Activated CD4-positive, alpha-beta T cell treated with anti-CD3 and anti-CD28 coated beads, Interleukin-2, amount 50 U/mL, for 1 hour (primary cell): Measurements from ENCODE around the gene CHST15.

Experiments
- DNase-seq: peaks from one replicate; pipeline ENCODE4 v3.0.0-alpha.2; 2020

CHST15 gene

GRCh38 chr10:124079864-124080263, 13.5 kb downstream of the CHST15 start:
- no peak for DNase-seq

GRCh38 chr10:124078714-124079113, 14.7 kb downstream of the CHST15 start:
- DNase-seq: no peak

GRCh38 chr10:124078028-124078427, 15.4 kb downstream of the CHST15 start:
- no peak for DNase-seq

- no peak for DNase-seq
These were observed 16.0 kb downstream of the CHST15 start for GRCh38 chr10:124077208-124077993.

GRCh38 chr10:124076148-124076733, 17.2 kb downstream of the CHST15 start:
- DNase-seq: no peak

GRCh38 chr10:124075231-124075955, 18.0 kb downstream of the CHST15 start:
- DNase-seq: no peak

- no peak for DNase-seq
These were observed 18.8 kb downstream of the CHST15 start for GRCh38 chr10:124074501-124075109.

GRCh38 chr10:124073978-124074377, 19.4 kb downstream of the CHST15 start:
- DNase-seq: no peak

GRCh38 chr10:124072541-124072940, 20.9 kb downstream of the CHST15 start:
- DNase-seq: no peak

GRCh38 chr10:124072106-124072505, 21.3 kb downstream of the CHST15 start:
- no peak for DNase-seq

GRCh38 chr10:124071141-124071540, 22.3 kb downstream of the CHST15 start:
- DNase-seq: no peak

GRCh38 chr10:124070666-124071065, 22.7 kb downstream of the CHST15 start:
- no peak for DNase-seq

GRCh38 chr10:124069341-124070264, 23.8 kb downstream of the CHST15 start:
- DNase-seq: no peak

- DNase-seq: no peak
These were observed 24.5 kb downstream of the CHST15 start for GRCh38 chr10:124068929-124069328.

GRCh38 chr10:124067825-124068400, 25.5 kb downstream of the CHST15 start:
- DNase-seq: no peak

- no peak for DNase-seq
These were observed 26.4 kb downstream of the CHST15 start for GRCh38 chr10:124066781-124067714.

- DNase-seq: no peak
These were observed 27.2 kb downstream of the CHST15 start for GRCh38 chr10:124066126-124066700.

- DNase-seq: no peak
These were observed 27.8 kb downstream of the CHST15 start for GRCh38 chr10:124065382-124066125.

GRCh38 chr10:124064676-124065075, 28.7 kb downstream of the CHST15 start:
- no peak for DNase-seq
